HPDE6-E6E7 (cell line): ENCODE measurements around the gene PODXL.

Source experiments
- DNase-seq: peaks from one replicate; pipeline ENCODE4 v3.0.0; 2011; ENCODE audit warnings: missing footprints; ENCODE audit errors: extremely low spot score

The PODXL gene

GRCh38 chr7:131455001-131455400 lies 101.4 kb downstream of the PODXL start:
- DNase-seq: no peak

DNA sequence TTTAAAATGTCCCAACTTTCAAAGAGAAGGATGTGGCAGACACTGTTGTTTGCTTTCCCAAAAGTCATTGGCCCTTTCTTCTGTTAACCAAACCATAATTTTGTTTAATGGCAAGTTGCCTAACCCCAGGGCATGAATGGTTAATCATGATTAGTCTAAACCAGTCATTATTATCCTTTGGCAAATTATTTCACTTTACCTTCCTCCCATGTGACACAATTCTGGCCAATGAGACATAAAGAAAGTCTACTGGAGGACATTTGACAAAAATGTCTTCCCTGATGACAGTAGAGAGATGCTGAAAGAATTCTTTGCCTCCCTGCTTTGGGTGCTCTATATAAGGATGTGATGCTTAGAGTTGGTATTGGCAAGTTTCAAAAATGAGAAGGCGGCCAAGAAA lies 101.9 kb downstream of the PODXL start:
- DNase-seq: no peak
